Parathyroid adenoma (tissue), 2 donors: ENCODE results near the gene USH1C.

Experiments
- H2AFZ ChIP-seq: fragments of 300-600 bp; sonication (generic); one replicate; pipeline ENCODE4 v1.7.0; 2017; ENCODE audit warnings: antibody characterized with exemption, mild to moderate bottlenecking
- H3K27ac ChIP-seq: fragments of 300-600 bp; sonication (generic); one replicate; pipeline ENCODE4 v1.7.0; 2017
- H3K27me3 ChIP-seq: fragments of 300-600 bp; sonication (generic); one replicate; pipeline ENCODE4 v1.7.0; 2017; ENCODE audit warnings: low read length; ENCODE audit not compliant: control insufficient read depth, insufficient read depth
- H3K36me3 ChIP-seq: fragments of 300-600 bp; sonication (generic); one replicate; pipeline ENCODE4 v1.7.0; 2017; ENCODE audit warnings: low read length; ENCODE audit not compliant: control insufficient read depth, insufficient read depth
- H3K4me1 ChIP-seq: fragments of 300-600 bp; sonication (generic); one replicate; pipeline ENCODE4 v1.7.0; 2017; ENCODE audit warnings: control low read depth
- H3K4me2 ChIP-seq: fragments of 300-600 bp; sonication (generic); one replicate; pipeline ENCODE4 v1.7.0; 2017; ENCODE audit warnings: low read length
- H3K4me3 ChIP-seq: fragments of 300-600 bp; sonication (generic); one replicate; pipeline ENCODE4 v1.7.0; 2017; ENCODE audit warnings: low read depth, low read length
- H3K79me2 ChIP-seq: fragments of 300-600 bp; sonication (generic); one replicate; pipeline ENCODE4 v1.7.0; 2017; ENCODE audit warnings: control low read depth
- H3K9ac ChIP-seq: fragments of 300-600 bp; sonication (generic); one replicate; pipeline ENCODE4 v1.7.0; 2017; ENCODE audit warnings: mild to moderate bottlenecking
- H3K9me3 ChIP-seq: fragments of 300-600 bp; sonication (generic); one replicate; pipeline ENCODE4 v1.7.0; 2017; ENCODE audit warnings: low read length; ENCODE audit not compliant: control insufficient read depth
- TF ChIP-seq, protein P1 (sequence below): fragments of 300-600 bp; sonication (generic); IDR thresholded peaks from one replicate; pipeline ENCODE4 v1.7.0; 2017; ENCODE audit warnings: antibody characterized with exemption, mild to moderate bottlenecking
- donor health status: primary hyperparathyroidism.

The USH1C gene

GRCh38 chr11:17463546-17464174 lies 80.6 kb downstream of the USH1C start:
- TF ChIP-seq, protein P1, sequence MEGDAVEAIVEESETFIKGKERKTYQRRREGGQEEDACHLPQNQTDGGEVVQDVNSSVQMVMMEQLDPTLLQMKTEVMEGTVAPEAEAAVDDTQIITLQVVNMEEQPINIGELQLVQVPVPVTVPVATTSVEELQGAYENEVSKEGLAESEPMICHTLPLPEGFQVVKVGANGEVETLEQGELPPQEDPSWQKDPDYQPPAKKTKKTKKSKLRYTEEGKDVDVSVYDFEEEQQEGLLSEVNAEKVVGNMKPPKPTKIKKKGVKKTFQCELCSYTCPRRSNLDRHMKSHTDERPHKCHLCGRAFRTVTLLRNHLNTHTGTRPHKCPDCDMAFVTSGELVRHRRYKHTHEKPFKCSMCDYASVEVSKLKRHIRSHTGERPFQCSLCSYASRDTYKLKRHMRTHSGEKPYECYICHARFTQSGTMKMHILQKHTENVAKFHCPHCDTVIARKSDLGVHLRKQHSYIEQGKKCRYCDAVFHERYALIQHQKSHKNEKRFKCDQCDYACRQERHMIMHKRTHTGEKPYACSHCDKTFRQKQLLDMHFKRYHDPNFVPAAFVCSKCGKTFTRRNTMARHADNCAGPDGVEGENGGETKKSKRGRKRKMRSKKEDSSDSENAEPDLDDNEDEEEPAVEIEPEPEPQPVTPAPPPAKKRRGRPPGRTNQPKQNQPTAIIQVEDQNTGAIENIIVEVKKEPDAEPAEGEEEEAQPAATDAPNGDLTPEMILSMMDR: no peak

GRCh38 chr11:17462940-17463339 lies 81.3 kb downstream of the USH1C start:
- Histone ChIP-seq H3K27ac (no peak overlapping the region), H2AFZ (no peak overlapping the region), H3K9me3 (no peaks in the 10 kb centered on the region), H3K4me3 (no peak overlapping the region), H3K79me2 (no peaks in the 10 kb centered on the region), H3K36me3 (no peaks in the 10 kb centered on the region), H3K27me3 (no peaks in the 10 kb centered on the region), H3K4me1 (no peaks in the 10 kb centered on the region), H3K9ac (no peak overlapping the region), H3K4me2 (no peak overlapping the region)
- TF ChIP-seq, protein P1: no peak

More at GRCh38 chr11:17463546-17464174, 80.6 kb downstream of the USH1C start:
- H3K9me3 ChIP-seq: no peaks in the 10 kb centered on the region
- H3K79me2 ChIP-seq: no peaks in the 10 kb centered on the region
- no peak overlapping the region for H3K4me3 ChIP-seq
- no peaks in the 10 kb centered on the region for H3K36me3 ChIP-seq
- no peak overlapping the region for H2AFZ ChIP-seq
- no peak overlapping the region for H3K9ac ChIP-seq
- H3K27ac ChIP-seq: no peak overlapping the region
- no peak overlapping the region for H3K4me2 ChIP-seq
- no peaks in the 10 kb centered on the region for H3K27me3 ChIP-seq
- no peaks in the 10 kb centered on the region for H3K4me1 ChIP-seq

DNA sequence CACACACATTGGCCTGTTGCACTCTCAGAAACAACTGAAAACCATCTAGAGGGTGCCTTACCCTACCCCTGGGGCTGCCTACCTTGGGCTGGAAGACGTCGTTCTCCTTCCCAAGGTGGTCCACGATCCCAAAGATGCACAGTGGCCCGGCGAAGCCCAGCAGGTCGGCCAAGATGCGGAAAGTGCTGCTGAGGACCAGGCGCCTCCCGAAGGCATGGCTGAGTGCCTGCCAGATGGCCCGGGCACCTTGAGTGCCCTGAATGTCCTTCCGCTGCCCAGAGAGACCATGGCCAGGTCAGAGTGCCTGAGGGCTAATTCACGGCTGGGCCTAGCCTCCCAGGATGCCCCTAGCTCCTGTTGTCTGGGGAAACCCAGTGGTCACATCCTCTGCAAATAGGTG lies 83.8 kb downstream of the USH1C start:
- H2AFZ ChIP-seq: no peak overlapping the region
- no peak overlapping the region for H3K9ac ChIP-seq
- no peaks in the 10 kb centered on the region for H3K4me1 ChIP-seq
- TF ChIP-seq, protein P1: no peak
- H3K27ac ChIP-seq: no peak overlapping the region
- H3K9me3 ChIP-seq: no peaks in the 10 kb centered on the region
- no peak overlapping the region for H3K4me3 ChIP-seq
- no peaks in the 10 kb centered on the region for H3K36me3 ChIP-seq
- H3K4me2 ChIP-seq: no peak overlapping the region
- H3K79me2 ChIP-seq: no peaks in the 10 kb centered on the region
- no peaks in the 10 kb centered on the region for H3K27me3 ChIP-seq

DNA sequence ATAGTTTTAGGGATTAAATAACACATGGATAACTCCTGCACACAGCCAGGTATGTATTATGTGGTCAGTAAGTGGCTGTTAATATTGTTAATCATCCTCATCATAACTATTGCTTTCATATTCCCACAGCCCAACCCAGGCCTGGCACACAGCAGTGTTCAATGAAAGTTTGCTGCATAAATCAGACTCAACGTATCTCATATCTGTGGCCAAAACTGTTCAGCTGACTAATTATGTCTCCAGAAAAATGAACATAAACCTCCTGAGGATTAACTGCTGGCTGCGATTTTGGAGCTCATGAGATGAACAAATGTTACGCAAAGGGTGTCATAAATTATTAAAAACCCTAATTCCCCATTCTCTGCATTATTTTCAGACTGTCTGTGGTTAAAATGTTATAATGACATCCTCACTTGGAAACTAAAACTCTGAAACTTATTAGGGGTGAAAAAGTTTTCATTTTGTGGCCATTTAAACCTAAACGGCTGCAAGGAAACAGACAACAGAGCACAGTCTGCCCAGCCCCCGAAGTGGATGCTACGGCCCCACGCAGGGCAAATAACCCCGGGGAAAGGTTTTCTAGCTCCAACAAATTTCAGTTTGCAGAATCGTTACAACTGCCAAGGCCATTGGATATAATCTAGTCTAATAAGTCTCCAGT lies 84.8 kb downstream of the USH1C start:
- no peaks in the 10 kb centered on the region for H3K4me1 ChIP-seq
- H3K27ac ChIP-seq: no peak overlapping the region
- H2AFZ ChIP-seq: no peak overlapping the region
- no peaks in the 10 kb centered on the region for H3K79me2 ChIP-seq
- TF ChIP-seq, protein P1: no peak
- no peaks in the 10 kb centered on the region for H3K9me3 ChIP-seq
- H3K4me3 ChIP-seq: no peak overlapping the region
- no peak overlapping the region for H3K4me2 ChIP-seq
- H3K36me3 ChIP-seq: no peaks in the 10 kb centered on the region
- no peaks in the 10 kb centered on the region for H3K27me3 ChIP-seq
- H3K9ac ChIP-seq: no peak overlapping the region

GRCh38 chr11:17458268-17458667 lies 85.9 kb downstream of the USH1C start:
- TF ChIP-seq, protein P1: no peak
- Histone ChIP-seq H3K27me3 (no peaks in the 10 kb centered on the region), H3K4me3 (no peak overlapping the region), H3K9me3 (no peaks in the 10 kb centered on the region), H3K4me2 (no peak overlapping the region), H2AFZ (no peak overlapping the region), H3K4me1 (no peaks in the 10 kb centered on the region), H3K36me3 (no peaks in the 10 kb centered on the region), H3K79me2 (no peaks in the 10 kb centered on the region), H3K9ac (no peak overlapping the region), H3K27ac (no peak overlapping the region)
